H1 (cell line): Measurements from ENCODE around the gene LRRFIP1. TPM values are rescaled to one million over a fixed set of nuclear protein-coding genes. Genes with fewer than 3 reads are reported as not detected.

Experiments used
- CTCF ChIA-PET: fragments of 300-600 bp; sonication (Branson Sonifier 250); formaldehyde crosslinking; loops from one replicate; lab custom pipeline; 2021; ENCODE audit not compliant: partially characterized antibody; lab: Charles Lee
- POLR2A ChIA-PET: fragments of 300-600 bp; sonication (Branson Sonifier 250); formaldehyde crosslinking; loops from one replicate; lab custom pipeline; 2021; ENCODE audit warnings: inconsistent platforms; ENCODE audit not compliant: partially characterized antibody; lab: Charles Lee
- DNase-seq, 2 experiments: peaks; one replicate each; pipeline versions ENCODE4 v3.0.0 to v3.0.0-alpha.2; 2010 to 2022; ENCODE audit warnings: low spot score in 2 of 2, low read depth in 1 of 2, mixed read lengths in 1 of 2
- FAIRE-seq: peaks from 2 replicates; lab custom pipeline; 2011; peaks lifted over from hg19 to GRCh38; lab: Jason Lieb, UNC
- H2AFZ ChIP-seq: 2 replicates; pipeline ENCODE4 v1.8.1; 2012; ENCODE audit warnings: low read length, inconsistent platforms
- H2AK5ac ChIP-seq: 2 replicates; pipeline ENCODE4 v1.6.1; 2013; ENCODE audit warnings: low read depth, low read length
- H2BK120ac ChIP-seq: replicated peaks from 2 replicates; pipeline ENCODE3; 2013; ENCODE audit warnings: low read depth, low read length, inconsistent platforms
- H2BK12ac ChIP-seq: 2 replicates; pipeline ENCODE4 v1.6.1; 2013; ENCODE audit warnings: low read depth, low read length
- H2BK15ac ChIP-seq: 2 replicates; pipeline ENCODE4 v1.6.1; 2013; ENCODE audit warnings: low read length
- H2BK20ac ChIP-seq: 2 replicates; pipeline ENCODE4 v1.6.1; 2013; ENCODE audit warnings: low read length
- H2BK5ac ChIP-seq: 2 replicates; pipeline ENCODE4 v1.6.1; 2013; ENCODE audit warnings: low read depth, low read length
- H3K14ac ChIP-seq: 2 replicates; pipeline ENCODE4 v1.6.1; 2013; ENCODE audit warnings: inconsistent platforms; ENCODE audit not compliant: insufficient read length
- H3K18ac ChIP-seq: 2 replicates; pipeline ENCODE4 v1.6.1; 2013; ENCODE audit warnings: low read length; ENCODE audit errors: extremely low read depth
- H3K23ac ChIP-seq: 2 replicates; pipeline ENCODE4 v1.6.1; 2013; ENCODE audit warnings: inconsistent platforms; ENCODE audit not compliant: insufficient read length
- H3K23me2 ChIP-seq: 2 replicates; pipeline ENCODE4 v1.6.1; 2013; ENCODE audit warnings: low read depth, low read length
- H3K27ac ChIP-seq: 2 replicates; pipeline ENCODE4 v1.6.1; 2011; ENCODE audit warnings: low read depth, low read length, inconsistent platforms
- H3K27me3 ChIP-seq, 4 experiments: replicated peaks in 1 of 4; 1 replicate in 1 of 4; 2 replicates in 3 of 4; pipeline versions ENCODE4 v1.6.1 to v1.8.1; 2011 to 2013; ENCODE audit warnings: low read length in 3 of 4, mild to moderate bottlenecking in 3 of 4, inconsistent platforms in 2 of 4, mixed read lengths in 2 of 4, moderate library complexity in 1 of 4; ENCODE audit not compliant: control insufficient read depth in 3 of 4, insufficient read depth in 3 of 4; ENCODE audit errors: extremely low read depth in 1 of 4
- H3K36me3 ChIP-seq, 4 experiments: 2 replicates each; pipeline versions ENCODE4 v1.6.1 to v1.8.1; 2011 to 2013; ENCODE audit warnings: mild to moderate bottlenecking in 4 of 4, low read length in 3 of 4, moderate library complexity in 2 of 4, control low read depth in 1 of 4, inconsistent platforms in 1 of 4; ENCODE audit not compliant: insufficient read depth in 4 of 4, control insufficient read depth in 2 of 4
- H3K4ac ChIP-seq: replicated peaks from 2 replicates; pipeline ENCODE3; 2013; ENCODE audit warnings: low read length, low read depth, mixed read lengths, inconsistent platforms; ENCODE audit not compliant: insufficient read length
- H3K4me1 ChIP-seq, 4 experiments: replicated peaks in 1 of 4; 1 replicate in 1 of 4; 2 replicates in 3 of 4; pipeline versions ENCODE4 v1.6.1 to v1.8.1; 2011 to 2013; ENCODE audit warnings: low read length in 3 of 4, inconsistent platforms in 2 of 4, mixed read lengths in 1 of 4; ENCODE audit not compliant: insufficient read depth in 4 of 4, control insufficient read depth in 3 of 4
- H3K4me2 ChIP-seq, 2 experiments: 2 replicates each; pipeline versions ENCODE4 v1.6.1 to v1.8.1; 2011 to 2013; ENCODE audit warnings: low read depth in 2 of 2, low read length in 2 of 2, control low read depth in 1 of 2, inconsistent platforms in 1 of 2, mild to moderate bottlenecking in 1 of 2; ENCODE audit not compliant: insufficient read depth in 1 of 2
- H3K4me3 ChIP-seq, 4 experiments: fragments of 200-600, 300-600 bp in 1 of 4; sonication (generic), shearing (Covaris generic), sonication (Bioruptor Twin) in 1 of 4; 2 replicates each; pipeline versions ENCODE4 v1.5.1 to v1.8.1; 2011 to 2016; ENCODE audit warnings: low read length in 4 of 4, low read depth in 3 of 4, control low read depth in 2 of 4, inconsistent platforms in 2 of 4, mild to moderate bottlenecking in 2 of 4, mixed read lengths in 1 of 4, moderate library complexity in 1 of 4; ENCODE audit not compliant: insufficient read depth in 2 of 4; ENCODE audit errors: extremely low read depth in 1 of 4
- H3K56ac ChIP-seq: replicated peaks from 2 replicates; pipeline ENCODE3; 2013; ENCODE audit warnings: low read depth, mild to moderate bottlenecking, mixed read lengths, low read length, inconsistent platforms; ENCODE audit not compliant: insufficient read length
- H3K79me1 ChIP-seq: 2 replicates; pipeline ENCODE4 v1.6.1; 2013; ENCODE audit warnings: low read depth, low read length, control low read depth
- H3K79me2 ChIP-seq, 2 experiments: 2 replicates each; pipeline versions ENCODE4 v1.6.1 to v1.8.1; 2012 to 2013; ENCODE audit warnings: low read length in 2 of 2, mild to moderate bottlenecking in 2 of 2, inconsistent platforms in 1 of 2; ENCODE audit not compliant: insufficient read depth in 2 of 2, control insufficient read depth in 1 of 2
- H3K9ac ChIP-seq, 4 experiments: replicated peaks in 1 of 4; 1 replicate in 1 of 4; 2 replicates in 3 of 4; pipeline versions ENCODE4 v1.6.1 to v1.8.1; 2011 to 2013; ENCODE audit warnings: low read depth in 3 of 4, low read length in 3 of 4, control low read depth in 2 of 4, mild to moderate bottlenecking in 2 of 4, moderate library complexity in 2 of 4, inconsistent platforms in 1 of 4; ENCODE audit errors: extremely low read depth in 1 of 4
- H3K9me3 ChIP-seq, 2 experiments: 2 replicates each; pipeline versions ENCODE4 v1.6.1 to v1.8.1; 2012 to 2013; ENCODE audit warnings: mild to moderate bottlenecking in 2 of 2, moderate library complexity in 2 of 2, control low read depth in 1 of 2, inconsistent platforms in 1 of 2, low read depth in 1 of 2, low read length in 1 of 2, mixed read lengths in 1 of 2; ENCODE audit not compliant: insufficient read depth in 2 of 2
- H4K20me1 ChIP-seq, 2 experiments: replicated peaks in 1 of 2; 2 replicates each; pipeline versions ENCODE3 to v1.8.1; 2011 to 2013; ENCODE audit warnings: inconsistent platforms in 2 of 2, low read length in 2 of 2, mild to moderate bottlenecking in 1 of 2; ENCODE audit not compliant: insufficient read depth in 2 of 2, control insufficient read depth in 1 of 2
- H4K5ac ChIP-seq: 2 replicates; pipeline ENCODE4 v1.6.1; 2013; ENCODE audit warnings: low read length, low read depth, mixed read lengths, inconsistent platforms; ENCODE audit not compliant: insufficient read length
- H4K8ac ChIP-seq: 2 replicates; pipeline ENCODE4 v1.8.0; 2013; ENCODE audit warnings: mild to moderate bottlenecking, moderate library complexity, low read length, inconsistent platforms; ENCODE audit not compliant: insufficient read depth; ENCODE audit errors: extremely low read depth
- H4K91ac ChIP-seq: replicated peaks from 2 replicates; pipeline ENCODE3; 2013; ENCODE audit warnings: low read length, mixed read lengths, inconsistent platforms; ENCODE audit not compliant: insufficient read length
- CEBPB ChIP-seq: IDR thresholded peaks from 2 replicates; pipeline ENCODE4 v1.6.1; 2012; ENCODE audit warnings: low read depth, low read length
- CTCF ChIP-seq, 3 experiments: IDR thresholded peaks; 1 replicate in 2 of 3; 2 replicates in 1 of 3; pipeline versions ENCODE4 v1.5.1 to v1.6.1; 2011; ENCODE audit warnings: low read length in 3 of 3, mild to moderate bottlenecking in 3 of 3, inconsistent platforms in 2 of 3, low read depth in 1 of 3, moderate library complexity in 1 of 3; ENCODE audit not compliant: insufficient read depth in 1 of 3; ENCODE audit errors: control extremely low read depth in 1 of 3
- FOSL1 ChIP-seq: IDR thresholded peaks from 2 replicates; pipeline ENCODE4 v1.6.1; 2011; ENCODE audit warnings: mild to moderate bottlenecking, low read depth, low read length, moderate library complexity; ENCODE audit not compliant: insufficient read depth
- HDAC6 ChIP-seq: IDR thresholded peaks from one replicate; pipeline ENCODE4 v1.7.1; 2012; ENCODE audit warnings: low read depth, mild to moderate bottlenecking, inconsistent platforms, low read length, moderate library complexity
- MAX ChIP-seq: IDR thresholded peaks from 2 replicates; pipeline ENCODE4 v1.6.1; 2012; ENCODE audit warnings: inconsistent platforms
- RAD21 ChIP-seq, 2 experiments: IDR thresholded peaks in 1 of 2; conservative IDR thresholded peaks in 1 of 2; 2 replicates each; pipeline ENCODE4 v1.6.1; 2011; ENCODE audit warnings: low read depth in 2 of 2, low read length in 2 of 2, improper control_type of control experiment in 1 of 2, inconsistent platforms in 1 of 2, mild to moderate bottlenecking in 1 of 2, moderate library complexity in 1 of 2
- RNF2 ChIP-seq: fragments of 200-900, 300-1000 bp; sonication (generic); IDR thresholded peaks from 2 replicates; pipeline ENCODE4 v1.7.1; 2016; ENCODE audit warnings: borderline replicate concordance, low read depth, mild to moderate bottlenecking, antibody characterized with exemption, low read length; ENCODE audit not compliant: poor library complexity, severe bottlenecking; ENCODE audit errors: missing control alignments
- SUZ12 ChIP-seq: fragments of 200-600 bp; sonication (generic); IDR thresholded peaks from 2 replicates; pipeline ENCODE4 v1.6.1; 2012; ENCODE audit warnings: mild to moderate bottlenecking, inconsistent platforms, low read length, moderate library complexity, mixed read lengths
- WGBS, 2 experiments: shearing (Covaris generic) in 1 of 2; methylation state at CpG; one replicate each; pipeline versions ENCODE4 v1.1.6 to v1.1.7; 2013 to 2015; ENCODE audit warnings: low lambda C conversion rate in 2 of 2, mixed read lengths in 2 of 2, inconsistent platforms in 1 of 2, low coverage in 1 of 2, missing lambda C conversion rate in 1 of 2; ENCODE audit not compliant: insufficient replicate concordance in 2 of 2, insufficient coverage in 1 of 2, insufficient read length in 1 of 2; ENCODE audit errors: extremely low coverage in 1 of 2, missing lambda C conversion rate in 1 of 2; 5-methylcytosine and 5-hydroxymethylcytosine counted together
- polyA plus RNA-seq, 7 experiments: library from polyadenylated mRNA; depleted of rRNA in 3 of 7; stranded (reverse) in 5 of 7; unstranded in 2 of 7; fragments of >200 nt in 5 of 7; fragments of 200-250 nt in 2 of 7; gene quantifications; 1 replicate in 5 of 7; 2 replicates in 1 of 7; 4 replicates in 1 of 7; pipeline versions ENCODE4 v1.2.1 to v1.2.3, GENCODE V29; 2011 to 2013; ENCODE audit warnings: missing spikeins in 2 of 7, mixed read lengths in 2 of 7
- total RNA-seq: library from RNA; stranded (reverse); fragmentation: NEBNext Ultra II Directional; extraction: Animal tissue kit (Norgen Biotek cat#: 25700); gene quantifications from 2 replicates; pipeline ENCODE4 v1.2.1, GENCODE V29; 2021

Gene LRRFIP1
- total and polyA plus RNA-seq, 2 of the 8 experiments (the other 6 are each of a cell fraction or from before 2014, with no cell fraction given): 12.1 to 75.8 TPM

DNA sequence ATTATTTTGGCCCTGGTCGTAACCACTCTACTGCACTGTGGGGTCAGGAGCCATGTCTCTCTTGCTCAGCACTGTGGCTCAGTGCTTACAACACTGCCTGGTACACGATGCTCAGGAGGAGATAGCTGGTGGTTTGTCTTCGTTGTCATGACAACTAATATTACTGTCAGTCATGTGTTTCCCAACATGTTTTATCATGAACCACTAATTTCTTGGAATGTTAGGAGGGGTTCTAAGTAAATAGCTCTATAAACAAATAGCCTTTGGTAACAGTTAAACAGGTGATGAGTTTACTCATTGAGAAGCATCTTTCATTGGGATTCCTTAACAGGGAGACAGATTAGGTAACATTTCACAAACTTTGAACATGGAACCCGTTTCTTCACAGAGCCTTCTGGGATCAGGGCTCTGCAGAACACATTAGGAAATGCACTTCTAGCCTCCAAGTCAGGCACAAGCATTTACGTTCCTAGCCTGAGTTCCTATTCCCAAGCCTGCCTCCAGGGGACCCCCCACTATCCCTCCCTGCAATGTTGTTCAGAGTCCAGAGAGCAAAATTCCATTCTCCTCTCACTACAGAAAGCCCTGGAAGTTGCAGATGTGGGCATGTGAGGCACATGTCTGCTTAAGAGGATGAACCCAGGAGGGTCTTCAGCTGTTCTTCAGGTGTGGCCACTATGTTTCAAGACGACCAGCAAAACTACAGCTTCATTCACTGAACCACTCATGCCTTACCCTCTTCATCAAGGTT is 164.8 kb downstream of the LRRFIP1 start:
- Histone ChIP-seq H3K9me3 (peaks cover 3 to 4% of the 10 kb centered on the region in 2 experiments; a peak in 3 of 4 replicates), H2BK120ac (no peak overlapping the region), H3K27me3 (no peaks in the 10 kb centered on the region; a peak in 1 of 7 replicates), H4K20me1 (no peaks in the 10 kb centered on the region), H4K8ac (no peak overlapping the region), H3K27ac (no peak overlapping the region), H3K79me2 (no peaks in the 10 kb centered on the region), H3K14ac (no peak overlapping the region), H2BK5ac (no peak overlapping the region), H4K5ac (no peak overlapping the region), H2BK20ac (no peak overlapping the region), H2BK15ac (no peak overlapping the region), H3K4me1 (no peaks in the 10 kb centered on the region), H3K4me3 (no peak overlapping the region), H3K36me3 (no peaks in the 10 kb centered on the region; a peak in 1 of 8 replicates), H3K79me1 (no peaks in the 10 kb centered on the region), H3K23ac (no peak overlapping the region), H3K4ac (no peak overlapping the region), H3K9ac (no peak overlapping the region), H3K23me2 (no peaks in the 10 kb centered on the region), H2BK12ac (no peak overlapping the region), H3K56ac (no peak overlapping the region), H3K4me2 (no peak overlapping the region), H2AFZ (peak overlapping the region; percentile 82; the same call in 1 of the 2 replicates), H4K91ac (no peak overlapping the region), H2AK5ac (no peak overlapping the region), H3K18ac (no peak overlapping the region)
- WGBS, 2 experiments: 81% methylated on average over 6 of the region's 6 CpGs; no CpG with 5 or more reads in 1 of the 2 experiments
- peak; percentile 83 for FAIRE-seq
- CTCF ChIA-PET: interaction anchor here (0.8 to 1.7 kb wide), 7 partner anchors 17 to 121 kb away, joined by 3 to 4 read pairs (median 3); no protein-coding TSS in a partner anchor
- DNase-seq: peak; percentile 7 to 61
- POLR2A ChIA-PET: no interaction called here
- peak; percentile 33 to 50 for TF ChIP-seq RAD21 (IDR thresholded peaks at IDR 0.05 in 1 of 2, conservative IDR thresholded peaks at IDR 0.05 in 1 of 2; ENCODE audit: low read depth in 2 of 2, low read length in 2 of 2)
- no peak for TF ChIP-seq FOSL1
- no peak for TF ChIP-seq MAX
- TF ChIP-seq HDAC6: no peak
- no peak for TF ChIP-seq SUZ12
- TF ChIP-seq CTCF (IDR thresholded peaks at IDR 0.05; ENCODE audit: control extremely low read depth in 1 of 3, insufficient read depth in 1 of 3, low read depth in 1 of 3, low read length in 3 of 3): peak; percentile 44 to 62 (median 52)
- TF ChIP-seq RNF2: no peak
- no peak for TF ChIP-seq CEBPB
